Stimulated activated CD4-positive, alpha-beta T cell treated with anti-CD3 and anti-CD28 coated beads, Interleukin-2, amount 100 ng/mL, for 48 hours (primary cell): ENCODE results near the gene CLOCK.

ENCODE experiments used
- DNase-seq, 2 donors: peaks; one replicate each; pipeline ENCODE4 v3.0.0-alpha.2; 2020

Gene CLOCK

DNA sequence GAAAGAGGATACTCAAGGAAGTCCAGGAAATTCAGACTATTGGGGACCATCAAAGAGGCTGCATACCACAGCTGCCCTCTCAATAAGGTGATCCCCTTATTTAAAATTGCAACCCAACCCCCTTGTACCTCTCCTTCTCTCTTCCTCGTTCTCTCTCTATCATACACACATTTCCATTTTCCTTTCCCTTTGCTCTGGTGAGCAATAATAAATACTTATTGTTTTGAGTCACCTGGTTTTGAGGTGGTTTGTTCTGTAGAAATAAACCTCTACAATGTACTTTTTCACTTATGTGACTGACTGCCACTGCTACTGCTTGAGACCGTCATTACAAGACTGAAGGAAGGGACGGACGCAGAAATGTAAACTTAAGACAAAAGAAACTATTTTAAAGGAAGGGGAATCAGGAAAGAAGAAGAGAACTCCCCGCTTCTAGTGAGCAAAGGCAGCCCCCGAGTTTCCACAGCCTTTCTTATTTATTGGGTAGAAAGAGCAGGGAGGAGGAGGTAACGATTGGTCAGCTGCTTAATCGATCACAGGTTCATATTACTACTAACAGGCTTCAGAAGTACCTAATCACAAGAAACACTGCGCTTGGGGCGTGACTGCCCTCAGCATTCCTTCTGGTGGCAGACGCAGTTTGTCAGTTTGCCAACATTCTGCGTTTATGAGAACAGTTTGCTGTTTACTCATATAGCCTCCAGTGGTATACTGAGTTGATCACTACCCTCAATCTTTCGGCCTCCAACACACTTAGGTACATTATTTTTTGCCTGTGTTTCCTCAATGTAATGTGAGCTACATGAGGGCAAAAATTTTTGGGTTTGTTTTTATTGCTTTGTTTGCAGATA lies 167.9 kb downstream of the CLOCK start:
- no peak for DNase-seq
